HepG2 (cell line): ENCODE data around the gene MAP3K5. TPM values are rescaled to one million over a fixed set of nuclear protein-coding genes. Genes with fewer than 3 reads are reported as not detected.

ENCODE experiments used
- ERF ChIP-seq: IDR thresholded peaks from 2 replicates; pipeline ENCODE4 v1.6.1; 2018; ENCODE audit warnings: missing biosample characterization, missing genetic modification reagents
- KAT8 ChIP-seq: IDR thresholded peaks from 2 replicates; pipeline ENCODE4 v1.6.1; 2016; ENCODE audit warnings: missing genetic modification reagents, missing compliant biosample characterization
- MTF2 ChIP-seq: sonication (generic); formaldehyde crosslinking; IDR thresholded peaks from 2 replicates; pipeline ENCODE4 v1.5.0; 2020; ENCODE audit warnings: missing genetic modification reagents, borderline replicate concordance
- PPARG ChIP-seq: conservative IDR thresholded peaks from 2 replicates; pipeline ENCODE4 v1.6.1; 2016; ENCODE audit warnings: missing biosample characterization, missing genetic modification reagents
- RXRB ChIP-seq: IDR thresholded peaks from 2 replicates; pipeline ENCODE4 v1.6.1; 2016; ENCODE audit warnings: borderline replicate concordance, missing genetic modification reagents, missing compliant biosample characterization
- XRCC5 ChIP-seq: fragments of 200-400 bp; formaldehyde crosslinking; optimal IDR thresholded peaks from 2 replicates; pipeline ENCODE3; 2017; ENCODE audit warnings: mild to moderate bottlenecking, low read length
- ZBTB7A ChIP-seq: sonication (generic); formaldehyde crosslinking; IDR thresholded peaks from 2 replicates; pipeline ENCODE4 v1.8.0; 2022; ENCODE audit warnings: mild to moderate bottlenecking, missing genetic modification reagents
- ZEB1 ChIP-seq: IDR thresholded peaks from 2 replicates; pipeline ENCODE4 v1.6.1; 2012; ENCODE audit warnings: mild to moderate bottlenecking, low read depth, inconsistent platforms; ENCODE audit not compliant: insufficient replicate concordance
- ZNF724P ChIP-seq: sonication (generic); formaldehyde crosslinking; IDR thresholded peaks from 2 replicates; pipeline ENCODE4 v1.8.0; 2022; ENCODE audit warnings: missing genetic modification reagents, borderline replicate concordance
- ZNF768 ChIP-seq: sonication (generic); formaldehyde crosslinking; IDR thresholded peaks from 2 replicates; pipeline ENCODE4 v1.4.0; 2020; ENCODE audit warnings: missing genetic modification reagents
- polyA plus RNA-seq, 8 experiments: library from polyadenylated mRNA; depleted of rRNA in 3 of 8; stranded (reverse) in 7 of 8; unstranded in 1 of 8; fragments of >200 nt; fragmentation: Illumina TruSeq in 4 of 8; extraction: Trizol in 4 of 8; gene quantifications; 2 replicates each; pipeline versions ENCODE4 v1.2.1 to v1.2.3, GENCODE V29; 2011 to 2016; ENCODE audit warnings: low read depth in 4 of 8, missing spikeins in 1 of 8, mixed read lengths in 1 of 8; ENCODE audit not compliant: insufficient read depth in 1 of 8
- total RNA-seq, 5 experiments: library from RNA; depleted of rRNA; stranded (reverse); fragments of >200 nt; fragmentation: Illumina TruSeq; extraction: Trizol; gene quantifications; 2 replicates each; pipeline ENCODE4 v1.2.3, GENCODE V29; 2016; ENCODE audit warnings: low read depth in 1 of 5
- TF ChIP-seq, protein P1 (sequence below): sonication (generic); formaldehyde crosslinking; IDR thresholded peaks from 2 replicates; pipeline ENCODE4 v1.8.0; 2022; ENCODE audit warnings: mild to moderate bottlenecking, missing genetic modification reagents; ENCODE audit not compliant: insufficient replicate concordance
- TF ChIP-seq, protein P2 (sequence below): sonication (generic); formaldehyde crosslinking; IDR thresholded peaks from 2 replicates; pipeline ENCODE4 v1.4.0; 2020; ENCODE audit warnings: missing genetic modification reagents, low read depth, mild to moderate bottlenecking, borderline replicate concordance
- TF ChIP-seq, protein P3 (sequence below): sonication (generic); formaldehyde crosslinking; IDR thresholded peaks from 2 replicates; pipeline ENCODE4 v1.4.0; 2020; ENCODE audit warnings: missing genetic modification reagents
- TF ChIP-seq, protein P4 (sequence below): sonication (generic); formaldehyde crosslinking; IDR thresholded peaks from 2 replicates; pipeline ENCODE4 v1.5.0; 2020; ENCODE audit warnings: mild to moderate bottlenecking, missing genetic modification reagents, borderline replicate concordance
- TF ChIP-seq, protein P5 (sequence below): sonication (generic); formaldehyde crosslinking; IDR thresholded peaks from 2 replicates; pipeline ENCODE4 v1.4.0; 2020; ENCODE audit warnings: mild to moderate bottlenecking, missing genetic modification reagents, borderline replicate concordance
- TF ChIP-seq, protein P6 (sequence below): sonication (generic); formaldehyde crosslinking; IDR thresholded peaks from 2 replicates; pipeline ENCODE4 v1.4.0; 2020; ENCODE audit warnings: missing genetic modification reagents, borderline replicate concordance

Gene MAP3K5
- total and polyA plus RNA-seq, 2 of the 13 experiments (the other 11 are each of a cell fraction or from before 2014, with no cell fraction given) = not detected

DNA sequence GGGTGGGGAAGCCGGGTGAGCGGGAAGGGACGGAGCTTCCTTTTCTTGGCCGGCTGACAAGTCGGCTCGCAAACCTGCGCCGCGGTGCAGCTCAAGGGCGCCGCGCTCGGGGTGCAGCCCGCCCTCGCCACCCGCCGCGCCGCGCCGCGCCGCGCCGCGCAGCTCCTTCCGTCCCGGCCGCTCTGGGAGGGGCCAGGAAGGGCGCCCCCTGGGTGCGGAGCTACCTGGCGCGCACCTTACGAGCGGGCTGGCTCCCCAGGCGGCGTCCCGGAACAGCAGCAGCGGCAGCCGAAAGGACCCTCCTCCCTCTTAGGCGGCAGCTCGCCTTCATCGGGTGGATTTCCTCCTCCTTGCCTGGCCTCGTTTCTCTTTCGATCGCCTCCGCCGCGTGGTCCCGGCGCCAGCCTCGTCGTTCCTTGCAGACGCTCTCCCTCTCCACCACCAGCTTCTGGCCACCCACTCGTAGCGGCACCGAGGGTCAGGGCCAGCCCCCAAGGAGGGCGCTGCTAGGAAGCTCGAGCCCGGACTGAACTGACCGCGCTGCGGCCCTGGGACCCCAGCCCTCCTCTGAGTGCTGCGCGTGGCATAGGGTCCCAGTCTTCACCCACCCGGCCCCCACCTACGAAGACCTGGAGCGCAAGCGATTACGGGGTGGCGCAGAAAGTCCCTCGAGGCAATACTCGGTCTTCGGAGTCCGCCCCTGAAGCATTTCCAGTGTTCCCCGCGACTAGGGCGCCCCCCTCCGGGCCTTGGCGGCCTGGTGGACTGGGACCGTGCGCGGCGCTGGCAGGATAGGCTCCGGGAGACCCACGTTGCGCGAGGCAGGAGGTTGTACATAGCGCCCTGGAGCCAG lies at the start of gene MAP3K5 (continued):
- TF ChIP-seq, protein P1, sequence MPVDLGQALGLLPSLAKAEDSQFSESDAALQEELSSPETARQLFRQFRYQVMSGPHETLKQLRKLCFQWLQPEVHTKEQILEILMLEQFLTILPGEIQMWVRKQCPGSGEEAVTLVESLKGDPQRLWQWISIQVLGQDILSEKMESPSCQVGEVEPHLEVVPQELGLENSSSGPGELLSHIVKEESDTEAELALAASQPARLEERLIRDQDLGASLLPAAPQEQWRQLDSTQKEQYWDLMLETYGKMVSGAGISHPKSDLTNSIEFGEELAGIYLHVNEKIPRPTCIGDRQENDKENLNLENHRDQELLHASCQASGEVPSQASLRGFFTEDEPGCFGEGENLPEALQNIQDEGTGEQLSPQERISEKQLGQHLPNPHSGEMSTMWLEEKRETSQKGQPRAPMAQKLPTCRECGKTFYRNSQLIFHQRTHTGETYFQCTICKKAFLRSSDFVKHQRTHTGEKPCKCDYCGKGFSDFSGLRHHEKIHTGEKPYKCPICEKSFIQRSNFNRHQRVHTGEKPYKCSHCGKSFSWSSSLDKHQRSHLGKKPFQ (CRISPR knock-in tag) = no peak
- TF ChIP-seq ZNF768 (CRISPR knock-in tag) (peak; percentile 69; the same call in 1 of the 2 replicates), ERF (CRISPR knock-in tag) (0 out of 2 replicates have a peak, but pooled peaks have one; percentile 59), ZBTB7A (CRISPR knock-in tag) (0 out of 2 replicates have a peak, but pooled peaks have one; percentile 51), KAT8 (no peak), PPARG (CRISPR knock-in tag) (no peak), RXRB (CRISPR knock-in tag) (no peak), ZEB1 (peak; percentile 43), MTF2 (CRISPR knock-in tag) (peak; percentile 74), ZNF724P (no peak), XRCC5 (no peak)
- TF ChIP-seq, protein P2, sequence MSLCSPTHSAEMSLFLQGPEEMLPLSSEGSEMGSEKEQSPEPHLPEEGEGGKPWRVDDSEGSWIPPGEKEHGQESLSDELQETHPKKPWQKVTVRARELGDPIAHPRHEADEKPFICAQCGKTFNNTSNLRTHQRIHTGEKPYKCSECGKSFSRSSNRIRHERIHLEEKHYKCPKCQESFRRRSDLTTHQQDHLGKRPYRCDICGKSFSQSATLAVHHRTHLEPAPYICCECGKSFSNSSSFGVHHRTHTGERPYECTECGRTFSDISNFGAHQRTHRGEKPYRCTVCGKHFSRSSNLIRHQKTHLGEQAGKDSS (CRISPR knock-in tag) = 0 out of 2 replicates have a peak, but pooled peaks have one; percentile 37
- TF ChIP-seq, protein P3, sequence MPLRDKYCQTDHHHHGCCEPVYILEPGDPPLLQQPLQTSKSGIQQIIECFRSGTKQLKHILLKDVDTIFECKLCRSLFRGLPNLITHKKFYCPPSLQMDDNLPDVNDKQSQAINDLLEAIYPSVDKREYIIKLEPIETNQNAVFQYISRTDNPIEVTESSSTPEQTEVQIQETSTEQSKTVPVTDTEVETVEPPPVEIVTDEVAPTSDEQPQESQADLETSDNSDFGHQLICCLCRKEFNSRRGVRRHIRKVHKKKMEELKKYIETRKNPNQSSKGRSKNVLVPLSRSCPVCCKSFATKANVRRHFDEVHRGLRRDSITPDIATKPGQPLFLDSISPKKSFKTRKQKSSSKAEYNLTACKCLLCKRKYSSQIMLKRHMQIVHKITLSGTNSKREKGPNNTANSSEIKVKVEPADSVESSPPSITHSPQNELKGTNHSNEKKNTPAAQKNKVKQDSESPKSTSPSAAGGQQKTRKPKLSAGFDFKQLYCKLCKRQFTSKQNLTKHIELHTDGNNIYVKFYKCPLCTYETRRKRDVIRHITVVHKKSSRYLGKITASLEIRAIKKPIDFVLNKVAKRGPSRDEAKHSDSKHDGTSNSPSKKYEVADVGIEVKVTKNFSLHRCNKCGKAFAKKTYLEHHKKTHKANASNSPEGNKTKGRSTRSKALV (CRISPR knock-in tag) = peak; percentile 69; the same call in 1 of the 2 replicates
- TF ChIP-seq, protein P4, sequence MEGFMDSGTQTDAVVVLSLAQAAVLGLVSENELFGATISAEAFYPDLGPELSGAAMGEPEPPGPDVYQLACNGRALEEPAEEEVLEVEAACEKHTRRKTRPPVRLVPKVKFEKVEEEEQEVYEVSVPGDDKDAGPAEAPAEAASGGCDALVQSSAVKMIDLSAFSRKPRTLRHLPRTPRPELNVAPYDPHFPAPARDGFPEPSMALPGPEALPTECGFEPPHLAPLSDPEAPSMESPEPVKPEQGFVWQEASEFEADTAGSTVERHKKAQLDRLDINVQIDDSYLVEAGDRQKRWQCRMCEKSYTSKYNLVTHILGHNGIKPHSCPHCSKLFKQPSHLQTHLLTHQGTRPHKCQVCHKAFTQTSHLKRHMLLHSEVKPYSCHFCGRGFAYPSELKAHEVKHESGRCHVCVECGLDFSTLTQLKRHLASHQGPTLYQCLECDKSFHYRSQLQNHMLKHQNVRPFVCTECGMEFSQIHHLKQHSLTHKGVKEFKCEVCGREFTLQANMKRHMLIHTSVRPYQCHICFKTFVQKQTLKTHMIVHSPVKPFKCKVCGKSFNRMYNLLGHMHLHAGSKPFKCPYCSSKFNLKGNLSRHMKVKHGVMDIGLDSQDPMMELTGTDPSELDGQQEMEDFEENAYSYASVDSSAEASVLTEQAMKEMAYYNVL = peak; percentile 40; the same call in 1 of the 2 replicates
- TF ChIP-seq, protein P5, sequence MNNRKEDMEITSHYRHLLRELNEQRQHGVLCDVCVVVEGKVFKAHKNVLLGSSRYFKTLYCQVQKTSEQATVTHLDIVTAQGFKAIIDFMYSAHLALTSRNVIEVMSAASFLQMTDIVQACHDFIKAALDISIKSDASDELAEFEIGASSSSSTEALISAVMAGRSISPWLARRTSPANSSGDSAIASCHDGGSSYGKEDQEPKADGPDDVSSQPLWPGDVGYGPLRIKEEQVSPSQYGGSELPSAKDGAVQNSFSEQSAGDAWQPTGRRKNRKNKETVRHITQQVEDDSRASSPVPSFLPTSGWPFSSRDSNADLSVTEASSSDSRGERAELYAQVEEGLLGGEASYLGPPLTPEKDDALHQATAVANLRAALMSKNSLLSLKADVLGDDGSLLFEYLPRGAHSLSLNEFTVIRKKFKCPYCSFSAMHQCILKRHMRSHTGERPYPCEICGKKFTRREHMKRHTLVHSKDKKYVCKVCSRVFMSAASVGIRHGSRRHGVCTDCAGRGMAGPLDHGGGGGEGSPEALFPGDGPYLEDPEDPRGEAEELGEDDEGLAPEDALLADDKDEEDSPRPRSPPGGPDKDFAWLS = peak; percentile 81; the same call in 1 of the 2 replicates
- TF ChIP-seq, protein P6, sequence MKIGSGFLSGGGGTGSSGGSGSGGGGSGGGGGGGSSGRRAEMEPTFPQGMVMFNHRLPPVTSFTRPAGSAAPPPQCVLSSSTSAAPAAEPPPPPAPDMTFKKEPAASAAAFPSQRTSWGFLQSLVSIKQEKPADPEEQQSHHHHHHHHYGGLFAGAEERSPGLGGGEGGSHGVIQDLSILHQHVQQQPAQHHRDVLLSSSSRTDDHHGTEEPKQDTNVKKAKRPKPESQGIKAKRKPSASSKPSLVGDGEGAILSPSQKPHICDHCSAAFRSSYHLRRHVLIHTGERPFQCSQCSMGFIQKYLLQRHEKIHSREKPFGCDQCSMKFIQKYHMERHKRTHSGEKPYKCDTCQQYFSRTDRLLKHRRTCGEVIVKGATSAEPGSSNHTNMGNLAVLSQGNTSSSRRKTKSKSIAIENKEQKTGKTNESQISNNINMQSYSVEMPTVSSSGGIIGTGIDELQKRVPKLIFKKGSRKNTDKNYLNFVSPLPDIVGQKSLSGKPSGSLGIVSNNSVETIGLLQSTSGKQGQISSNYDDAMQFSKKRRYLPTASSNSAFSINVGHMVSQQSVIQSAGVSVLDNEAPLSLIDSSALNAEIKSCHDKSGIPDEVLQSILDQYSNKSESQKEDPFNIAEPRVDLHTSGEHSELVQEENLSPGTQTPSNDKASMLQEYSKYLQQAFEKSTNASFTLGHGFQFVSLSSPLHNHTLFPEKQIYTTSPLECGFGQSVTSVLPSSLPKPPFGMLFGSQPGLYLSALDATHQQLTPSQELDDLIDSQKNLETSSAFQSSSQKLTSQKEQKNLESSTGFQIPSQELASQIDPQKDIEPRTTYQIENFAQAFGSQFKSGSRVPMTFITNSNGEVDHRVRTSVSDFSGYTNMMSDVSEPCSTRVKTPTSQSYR (CRISPR knock-in tag) = no peak
